Body of pancreas (tissue), 4 donors: Measurements from ENCODE around the gene EMC6. TPM values are rescaled to one million over a fixed set of nuclear protein-coding genes. Genes with fewer than 3 reads are reported as not detected.

Experiments
- ATAC-seq: fragments of 150-250 bp; one replicate; pipeline ENCODE4 v1.9.1; 2016
- DNase-seq, 4 donors: peaks; one replicate each; pipeline ENCODE4 v3.0.0-alpha.2; 2019
- H3K27ac ChIP-seq, 4 donors: fragments of 200-600 bp; sonication (generic); 1 replicate in 3 of 4; 2 replicates in 1 of 4; pipeline versions ENCODE4 v1.5.1 to v1.6.1; 2016 to 2019; ENCODE audit warnings: mild to moderate bottlenecking in 1 of 4, mixed read lengths in 1 of 4, moderate library complexity in 1 of 4
- H3K27me3 ChIP-seq, 2 donors: fragments of 200-600 bp; sonication (generic); one replicate each; pipeline ENCODE4 v1.6.0; 2016; ENCODE audit warnings: mild to moderate bottlenecking in 1 of 2
- H3K36me3 ChIP-seq, 2 donors: fragments of 200-600 bp; sonication (generic); replicated peaks in 1 of 2; 2 replicates each; pipeline ENCODE4 v1.5.1; 2016; ENCODE audit warnings: low read depth in 2 of 2; ENCODE audit not compliant: insufficient read depth in 1 of 2
- H3K4me1 ChIP-seq: fragments of 200-600 bp; sonication (generic); one replicate; pipeline ENCODE4 v1.6.0; 2016
- H3K4me3 ChIP-seq, 2 donors: fragments of 200-600 bp; sonication (generic); 1 replicate in 1 of 2; 2 replicates in 1 of 2; pipeline ENCODE4 v1.5.1; 2016 to 2019
- H3K9me3 ChIP-seq, 3 donors: fragments of 200-600 bp; sonication (generic); 1 replicate in 2 of 3; 2 replicates in 1 of 3; pipeline ENCODE4 v1.5.1; 2016
- POLR2A ChIP-seq, 3 donors: fragments of 450-650 bp; IDR thresholded peaks; one replicate each; pipeline ENCODE4 v1.6.1; 2016; ENCODE audit warnings: antibody characterized with exemption in 3 of 3, mild to moderate bottlenecking in 2 of 3
- WGBS, 2 donors: methylation state at CpG; one replicate each; pipeline ENCODE4 v1.1.5; 2017; 5-methylcytosine and 5-hydroxymethylcytosine counted together
- intact Hi-C: fragments of 100-400 bp; cut with DNase I; formaldehyde crosslinking; loops from one replicate; pipeline ENCODE4 v1.15.1; 2023
- total RNA-seq, 2 donors: library from RNA; depleted of rRNA; stranded (reverse); fragments of >200 nt; gene quantifications; one replicate each; pipeline ENCODE4 v1.1.0, GENCODE V29; 2016
- TF ChIP-seq, protein P1 (sequence below), 7 experiments: fragments of 450-650 bp in 4 of 7; fragments of 200-600 bp in 3 of 7; sonication (generic) in 3 of 7; IDR thresholded peaks; one replicate each; pipeline ENCODE4 v1.5.1; 2016 to 2019; ENCODE audit warnings: antibody characterized with exemption in 7 of 7

Gene EMC6
- total RNA-seq, 2 donors from 2014 or later, result 5.9 to 8.3 TPM

DNA sequence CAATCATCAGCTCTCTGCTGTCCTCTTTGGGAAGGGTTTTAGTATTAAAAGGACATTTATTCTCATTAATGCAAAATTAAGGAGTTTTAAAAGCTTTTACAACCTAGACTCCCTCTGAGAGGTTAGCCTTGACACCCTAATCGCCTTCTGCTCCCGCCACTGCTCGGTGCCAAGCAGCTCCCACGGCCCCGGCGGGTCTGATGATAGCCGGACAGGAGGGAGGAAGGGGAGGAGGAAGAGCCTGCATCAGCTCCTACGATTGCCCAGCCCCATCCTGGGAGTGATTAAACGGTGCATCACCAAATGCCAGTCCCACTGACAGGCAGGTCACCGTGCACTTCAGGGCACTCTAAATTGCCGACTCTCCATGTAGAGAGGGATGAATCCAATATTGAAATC, 40.8 kb upstream of the EMC6 start:
- Histone ChIP-seq H3K4me3 (no peak overlapping the region), H3K36me3 (peaks cover 3 to 26% of the 10 kb centered on the region in 2 donors), H3K27me3 (no peaks in the 10 kb centered on the region), H3K27ac (no peak overlapping the region), H3K4me1 (no peaks in the 10 kb centered on the region), H3K9me3 (no peaks in the 10 kb centered on the region)
- 81 to 90% methylated on average over 3 to 11 of the region's 11 CpGs for WGBS, 2 donors
- intact Hi-C loops, result no loop called here
- TF ChIP-seq, protein P1, sequence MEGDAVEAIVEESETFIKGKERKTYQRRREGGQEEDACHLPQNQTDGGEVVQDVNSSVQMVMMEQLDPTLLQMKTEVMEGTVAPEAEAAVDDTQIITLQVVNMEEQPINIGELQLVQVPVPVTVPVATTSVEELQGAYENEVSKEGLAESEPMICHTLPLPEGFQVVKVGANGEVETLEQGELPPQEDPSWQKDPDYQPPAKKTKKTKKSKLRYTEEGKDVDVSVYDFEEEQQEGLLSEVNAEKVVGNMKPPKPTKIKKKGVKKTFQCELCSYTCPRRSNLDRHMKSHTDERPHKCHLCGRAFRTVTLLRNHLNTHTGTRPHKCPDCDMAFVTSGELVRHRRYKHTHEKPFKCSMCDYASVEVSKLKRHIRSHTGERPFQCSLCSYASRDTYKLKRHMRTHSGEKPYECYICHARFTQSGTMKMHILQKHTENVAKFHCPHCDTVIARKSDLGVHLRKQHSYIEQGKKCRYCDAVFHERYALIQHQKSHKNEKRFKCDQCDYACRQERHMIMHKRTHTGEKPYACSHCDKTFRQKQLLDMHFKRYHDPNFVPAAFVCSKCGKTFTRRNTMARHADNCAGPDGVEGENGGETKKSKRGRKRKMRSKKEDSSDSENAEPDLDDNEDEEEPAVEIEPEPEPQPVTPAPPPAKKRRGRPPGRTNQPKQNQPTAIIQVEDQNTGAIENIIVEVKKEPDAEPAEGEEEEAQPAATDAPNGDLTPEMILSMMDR (IDR thresholded peaks at IDR 0.05), result no peak
- TF ChIP-seq POLR2A (IDR thresholded peaks at IDR 0.05), result no peak
- ATAC-seq (no peak), DNase-seq (no peak)

DNA sequence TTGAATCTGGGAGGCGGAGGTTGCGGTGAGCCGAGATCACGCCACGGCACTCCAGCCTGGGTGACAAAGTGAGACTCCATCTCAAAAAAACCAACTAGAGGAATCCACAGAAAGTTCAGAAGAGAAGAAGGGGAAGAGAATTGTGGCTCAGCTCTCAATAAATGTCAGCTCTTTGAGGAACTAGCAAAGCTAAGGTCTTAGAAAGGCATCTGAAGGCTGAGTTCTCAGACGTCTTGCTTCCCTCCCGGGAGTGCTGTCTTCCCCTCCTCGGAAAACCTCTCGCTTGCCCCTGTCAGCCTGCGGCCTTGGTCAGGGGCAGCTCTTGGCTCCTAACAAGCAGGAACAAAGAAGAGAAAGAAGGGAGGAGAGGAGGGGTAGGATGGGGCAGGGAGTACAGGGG, 37.8 kb upstream of the EMC6 start:
- Histone ChIP-seq H3K4me1 (peaks cover 13% of the 10 kb centered on the region), H3K9me3 (no peaks in the 10 kb centered on the region), H3K27me3 (no peaks in the 10 kb centered on the region), H3K36me3 (peaks cover 0 to 8% of the 10 kb centered on the region in 2 donors), H3K27ac (no peak overlapping the region), H3K4me3 (no peak overlapping the region)
- TF ChIP-seq, protein P1 (IDR thresholded peaks at IDR 0.05), result no peak
- TF ChIP-seq POLR2A (IDR thresholded peaks at IDR 0.05), result no peak
- 86 to 88% methylated on average over 10 of the region's 10 CpGs for WGBS, 2 donors
- intact Hi-C loops, result no loop called here
- DNase-seq (no peak), ATAC-seq (no peak)

DNA sequence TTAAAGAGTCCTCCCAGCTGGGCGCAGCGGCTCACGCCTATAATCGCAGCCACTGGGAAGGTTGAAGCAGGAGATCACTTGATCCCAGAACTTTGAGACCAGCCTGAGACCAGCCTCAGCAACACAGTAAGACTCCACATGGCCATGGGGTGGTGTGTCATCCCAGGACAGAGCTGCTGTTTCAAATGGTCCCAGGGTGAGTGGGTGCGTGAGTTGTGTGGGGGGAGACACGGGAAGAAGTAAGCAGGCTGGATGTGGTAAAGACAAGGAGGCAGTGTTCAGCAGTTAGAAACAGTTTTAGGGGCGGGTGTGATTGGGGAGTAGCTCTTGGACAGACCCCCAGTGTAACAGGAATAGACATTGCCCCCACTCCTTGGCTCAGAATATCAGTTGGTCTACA, 36.3 kb upstream of the EMC6 start:
- H3K36me3 ChIP-seq, result peaks cover 0 to 8% of the 10 kb centered on the region in 2 donors
- ATAC-seq (no peak), DNase-seq (no peak)
- 92% methylated on average over 3 to 7 of the region's 7 CpGs for WGBS, 2 donors
- peaks cover 14% of the 10 kb centered on the region for H3K4me1 ChIP-seq
- intact Hi-C loops, result no loop called here
- no peaks in the 10 kb centered on the region for H3K27me3 ChIP-seq
- TF ChIP-seq POLR2A (IDR thresholded peaks at IDR 0.05), result no peak
- TF ChIP-seq, protein P1 (IDR thresholded peaks at IDR 0.05), result no peak
- H3K27ac ChIP-seq, result no peak overlapping the region
- no peaks in the 10 kb centered on the region for H3K9me3 ChIP-seq
- H3K4me3 ChIP-seq, result no peak overlapping the region

DNA sequence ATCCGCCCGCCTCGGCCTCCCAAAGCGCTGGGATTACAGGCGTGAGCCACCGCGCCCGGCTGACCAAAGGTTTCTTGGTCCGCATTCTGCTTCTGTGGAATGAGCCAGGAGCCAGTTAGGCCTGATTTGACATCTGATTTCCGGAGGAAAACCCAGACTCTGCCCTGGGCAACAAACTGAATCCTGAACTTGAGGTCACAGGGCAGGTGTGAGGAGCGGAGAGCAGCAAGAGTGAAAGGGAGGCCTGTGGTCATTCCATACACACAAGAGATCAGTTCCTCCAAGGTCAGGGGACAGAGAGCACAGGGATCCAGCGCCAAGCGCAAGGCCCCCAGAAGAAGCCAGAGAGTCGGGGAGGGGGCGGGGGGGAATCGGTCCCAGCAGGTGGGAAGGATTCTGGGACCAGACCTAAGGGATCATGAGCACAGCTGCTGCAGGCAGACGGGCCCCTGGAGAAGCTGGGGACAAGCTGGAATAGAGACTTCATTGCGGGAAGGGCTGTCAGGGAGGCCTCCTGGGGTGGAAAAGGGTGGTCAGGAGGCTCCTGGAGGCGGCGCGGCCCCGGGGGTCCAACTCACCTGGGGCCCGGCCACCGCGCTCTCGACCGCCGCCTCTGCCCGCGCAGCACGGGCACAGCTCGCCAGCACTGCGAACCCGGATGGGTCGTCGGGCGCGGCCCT, 33.0 kb upstream of the EMC6 start:
- Histone ChIP-seq H3K36me3 (no peaks in the 10 kb centered on the region), H3K4me3 (peak overlapping the region; percentile 94), H3K27ac (peak overlapping the region; percentile 46 to 95 (median 92)), H3K4me1 (peaks cover 38% of the 10 kb centered on the region), H3K27me3 (no peaks in the 10 kb centered on the region), H3K9me3 (no peaks in the 10 kb centered on the region)
- ATAC-seq (no peak), DNase-seq (peak in 1 of 4 donors; percentile 13)
- intact Hi-C loops, result no loop called here
- no peak for TF ChIP-seq POLR2A (IDR thresholded peaks at IDR 0.05)
- WGBS, 2 donors, result 14 to 41% methylated on average over 13 to 38 of the region's 38 CpGs

DNA sequence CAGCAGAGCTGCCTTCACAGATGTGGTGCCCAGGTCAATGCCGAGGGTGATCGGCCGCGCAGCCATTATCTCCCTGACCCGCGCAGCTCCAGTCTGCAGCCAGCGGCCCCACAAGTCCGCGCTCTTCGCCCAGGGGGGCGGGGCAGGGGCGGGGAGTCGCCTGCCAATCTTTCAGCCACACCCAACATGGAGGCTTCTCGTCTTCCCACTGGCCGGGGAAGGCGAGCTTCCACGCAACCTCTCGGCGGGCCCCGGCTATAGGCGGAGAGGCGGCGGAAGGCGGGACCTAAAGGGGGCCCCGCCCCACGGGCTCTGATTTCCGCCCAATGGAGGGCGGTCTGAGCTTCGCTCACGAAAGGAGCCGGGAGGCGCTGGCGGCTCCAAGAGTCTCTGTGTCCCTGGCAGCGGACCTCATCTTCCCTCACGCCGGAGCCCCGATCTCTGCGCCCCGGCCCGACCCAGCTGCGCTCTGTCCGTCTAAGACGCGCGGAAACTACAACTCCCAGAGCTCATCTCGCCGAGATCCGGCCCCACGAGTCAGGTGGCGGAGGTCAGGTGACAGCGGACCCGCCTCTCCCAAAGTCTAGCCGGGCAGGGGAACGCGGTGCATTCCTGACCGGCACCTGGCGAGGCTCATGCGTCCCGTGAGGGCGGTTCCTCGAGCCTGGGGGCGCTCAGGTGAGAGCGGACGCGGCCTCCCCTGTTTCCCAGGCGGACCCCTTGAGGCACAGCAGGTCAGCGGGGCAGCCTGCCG, 32.3 kb upstream of the EMC6 start, which contains the start of the genes CTNS and SHPK:
Gene CTNS, plus strand, starts transcription at position 607 of the 754 bp plus-strand sequence. CDS start 3,447 bp downstream, outside the sequence.
Gene SHPK, minus strand, starts transcription at position 97 of the 754 bp plus-strand sequence. Its CDS starts 31 bp downstream, at position 66.
- peak; percentile 96 for ATAC-seq
- peaks cover 43% of the 10 kb centered on the region for H3K4me1 ChIP-seq

More for the DNA sequence above, 32.3 kb upstream of the EMC6 start, which contains the start of the genes CTNS and SHPK:
- H3K36me3 ChIP-seq, result no peaks in the 10 kb centered on the region
- no peaks in the 10 kb centered on the region for H3K27me3 ChIP-seq
- peak; percentile 97 to 98 (median 98) for DNase-seq
- intact Hi-C loops, result no loop called here
- TF ChIP-seq, protein P1 (IDR thresholded peaks at IDR 0.05), result peak in 1 of 7 experiments; percentile 9
- TF ChIP-seq POLR2A (IDR thresholded peaks at IDR 0.05), result peak; percentile 72 to 82 (median 79)
- peak within 1 kb of the TSS; percentile 94 for H3K4me3 ChIP-seq
- H3K9me3 ChIP-seq, result no peaks in the 10 kb centered on the region
- WGBS, 2 donors, result 0% methylated on average over 66 of the region's 68 CpGs; no CpG with 5 or more reads in 1 of the 2 donors
- H3K27ac ChIP-seq, result peak within 1 kb of the TSS; percentile 88 to 95 (median 92)
